ENCODE data around the gene NUPR1. TPM values are rescaled to one million over a fixed set of nuclear protein-coding genes. Genes with fewer than 3 reads are reported as not detected.

NUPR1 gene
- total RNA-seq, 1 experiment from 2014 or later, result 2.2 TPM

GRCh38 chr16:28554634-28555423, 16.1 kb upstream of the NUPR1 start:
- RAD21 ChIA-PET (ENCODE audit: low non-redundant PET in 1 of 2, low total read pairs in 2 of 2, uncharacterized antibody in 2 of 2, unreplicated experiment in 2 of 2), result no interaction called here
- ATAC-seq, result no peak
- Histone ChIP-seq H3K27me3 (ENCODE audit: insufficient read depth, low read length) (no peaks in the 10 kb centered on the region), H3K79me2 (ENCODE audit: insufficient read depth, low read length) (peaks cover 6% of the 10 kb centered on the region; the same call in 1 of the 2 replicates), H3K27ac (ENCODE audit: low read depth, low read length) (no peak overlapping the region), H3K9ac (ENCODE audit: low read length) (peak overlapping the region; percentile 44), H4K20me1 (ENCODE audit: insufficient read depth) (no peaks in the 10 kb centered on the region), H3K9me3 (ENCODE audit: control insufficient read depth in 1 of 2, insufficient read depth in 1 of 2, low read depth in 1 of 2, low read length in 2 of 2) (no peaks in the 10 kb centered on the region), H3K4me2 (ENCODE audit: low read length) (peak overlapping the region; percentile 83), H2AFZ (ENCODE audit: low read depth, low read length, poor library complexity, severe bottlenecking) (peak overlapping the region; percentile 22), H3K4me1 (ENCODE audit: control insufficient read depth in 1 of 2, insufficient read depth in 2 of 2, low read length in 2 of 2) (peaks cover 5 to 17% of the 10 kb centered on the region in 2 experiments; a peak in 3 of 4 replicates), H3K4me3 (replicated peaks in 1 of 2; ENCODE audit: low read depth in 1 of 2, low read length in 2 of 2) (peak overlapping the region; percentile 46 to 53), H3K9me2 (ENCODE audit: insufficient read depth) (no peaks in the 10 kb centered on the region), H3K36me3 (ENCODE audit: control insufficient read depth in 1 of 2, insufficient read depth in 2 of 2, low read length in 2 of 2) (no peaks in the 10 kb centered on the region; a peak in 1 of 4 replicates)
- DNase-seq (ENCODE audit: low read depth, low spot score), result no peak
- TF ChIP-seq FOSL1 (IDR thresholded peaks at IDR 0.05; ENCODE audit: low read depth) (no peak), SRF (IDR thresholded peaks at IDR 0.05; ENCODE audit: low read depth) (no peak), SIN3A (IDR thresholded peaks at IDR 0.05; ENCODE audit: low read depth) (no peak), EZH2 (IDR thresholded peaks at IDR 0.05) (no peak), ELF1 (IDR thresholded peaks at IDR 0.05; ENCODE audit: borderline replicate concordance, low read depth) (no peak), ZFX (IDR thresholded peaks at IDR 0.05) (no peak), JUND (IDR thresholded peaks at IDR 0.05) (no peak), CEBPB (IDR thresholded peaks at IDR 0.05; ENCODE audit: low read depth) (no peak), CBX3 (IDR thresholded peaks at IDR 0.05; ENCODE audit: low read depth) (no peak), ZNF274 (IDR thresholded peaks at IDR 0.05; ENCODE audit: low read depth, low read length) (no peak), RAD21 (IDR thresholded peaks at IDR 0.05; ENCODE audit: low read depth) (no peak), ATF3 (IDR thresholded peaks at IDR 0.05) (no peak), CTCF (IDR thresholded peaks at IDR 0.05 in 2 of 3, conservative IDR thresholded peaks at IDR 0.05 in 1 of 3; ENCODE audit: borderline replicate concordance in 1 of 3, insufficient read depth in 1 of 3, low read depth in 2 of 3, low read length in 2 of 3) (no peak)
- BruUV-seq (replicated peaks), result TSS peak; percentile 63
- intact Hi-C loops (cut with micrococcal nuclease), result no loop called here
- CTCF ChIA-PET, result no interaction called here
- POLR2A ChIA-PET, result no interaction called here

Measured in HCT116 (cell line).